Thyroid gland (tissue), 4 donors: Measurements from ENCODE around the gene SAFB.

Experiments used
- POLR2A ChIP-seq, 2 donors: fragments of 450-650 bp; IDR thresholded peaks; one replicate each; pipeline ENCODE4 v1.6.1; 2017; ENCODE audit warnings: antibody characterized with exemption in 2 of 2, mild to moderate bottlenecking in 2 of 2, moderate library complexity in 1 of 2
- TF ChIP-seq, protein P1 (sequence below), 6 experiments: fragments of 200-600 bp in 3 of 6; fragments of 450-650 bp in 3 of 6; sonication (generic) in 3 of 6; IDR thresholded peaks; one replicate each; pipeline ENCODE4 v1.5.1; 2016 to 2019; ENCODE audit warnings: antibody characterized with exemption in 6 of 6, mild to moderate bottlenecking in 2 of 6, inconsistent platforms in 1 of 6, moderate library complexity in 1 of 6

DNA sequence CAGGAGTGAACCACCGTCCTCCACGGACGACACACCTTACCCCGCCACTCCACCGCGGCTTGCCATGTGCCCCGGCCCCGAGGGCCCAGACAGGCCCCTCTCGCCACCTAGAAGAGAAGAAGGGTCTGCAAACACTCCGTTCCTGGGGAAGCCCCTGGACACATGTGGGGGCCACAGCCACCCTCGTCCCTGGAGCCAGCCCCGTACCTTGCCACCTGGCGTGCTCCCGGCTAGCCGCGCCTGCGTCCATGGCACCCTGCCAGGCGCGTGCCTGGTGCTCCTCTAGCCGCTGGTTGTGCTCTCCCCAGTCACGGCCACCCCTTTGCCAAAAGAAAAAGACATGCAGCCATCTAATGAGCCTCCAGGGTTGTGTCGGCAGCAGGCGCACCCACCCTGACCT is 35.2 kb upstream of the SAFB start:
- TF ChIP-seq, protein P1, sequence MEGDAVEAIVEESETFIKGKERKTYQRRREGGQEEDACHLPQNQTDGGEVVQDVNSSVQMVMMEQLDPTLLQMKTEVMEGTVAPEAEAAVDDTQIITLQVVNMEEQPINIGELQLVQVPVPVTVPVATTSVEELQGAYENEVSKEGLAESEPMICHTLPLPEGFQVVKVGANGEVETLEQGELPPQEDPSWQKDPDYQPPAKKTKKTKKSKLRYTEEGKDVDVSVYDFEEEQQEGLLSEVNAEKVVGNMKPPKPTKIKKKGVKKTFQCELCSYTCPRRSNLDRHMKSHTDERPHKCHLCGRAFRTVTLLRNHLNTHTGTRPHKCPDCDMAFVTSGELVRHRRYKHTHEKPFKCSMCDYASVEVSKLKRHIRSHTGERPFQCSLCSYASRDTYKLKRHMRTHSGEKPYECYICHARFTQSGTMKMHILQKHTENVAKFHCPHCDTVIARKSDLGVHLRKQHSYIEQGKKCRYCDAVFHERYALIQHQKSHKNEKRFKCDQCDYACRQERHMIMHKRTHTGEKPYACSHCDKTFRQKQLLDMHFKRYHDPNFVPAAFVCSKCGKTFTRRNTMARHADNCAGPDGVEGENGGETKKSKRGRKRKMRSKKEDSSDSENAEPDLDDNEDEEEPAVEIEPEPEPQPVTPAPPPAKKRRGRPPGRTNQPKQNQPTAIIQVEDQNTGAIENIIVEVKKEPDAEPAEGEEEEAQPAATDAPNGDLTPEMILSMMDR (IDR thresholded peaks at IDR 0.05) = no peak
- no peak for TF ChIP-seq POLR2A (IDR thresholded peaks at IDR 0.05)
